ENCODE measurements around the gene OPCML.

OPCML gene

GRCh38 chr11:133536198-133536597 lies 3.9 kb upstream of the OPCML start:
- DNase-seq = no peak

DNA sequence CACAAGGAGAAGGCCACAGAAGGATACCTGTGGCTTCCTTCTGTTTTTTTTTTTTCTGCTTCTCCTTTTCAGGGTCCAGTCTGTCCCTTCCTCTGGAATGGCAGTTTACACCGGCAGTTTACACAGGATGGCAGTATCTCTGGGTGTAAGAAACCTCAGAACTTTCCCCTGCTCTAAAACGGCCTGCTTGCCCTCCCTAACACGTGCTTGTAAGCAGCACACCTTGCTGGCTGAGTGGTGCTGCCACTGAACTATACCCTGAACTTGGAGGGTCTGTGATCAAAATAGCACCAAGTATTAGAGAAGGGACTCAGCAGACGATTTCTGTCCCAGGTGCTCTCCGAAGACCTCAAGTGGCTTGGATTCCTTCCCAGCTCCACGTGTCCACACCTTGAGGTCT lies 904 bp upstream of the OPCML start:
- no peak for DNase-seq

- no peak for DNase-seq
Observed at GRCh38 chr11:133531458-133531857, 843 bp downstream of the OPCML start.

- no peak for DNase-seq
Observed at GRCh38 chr11:133530501-133530835, 1.8 kb downstream of the OPCML start.

- no peak for DNase-seq
Observed at GRCh38 chr11:133529807-133530500, 2.3 kb downstream of the OPCML start.

GRCh38 chr11:133526790-133527189 lies 5.5 kb downstream of the OPCML start:
- DNase-seq = no peak

DNA sequence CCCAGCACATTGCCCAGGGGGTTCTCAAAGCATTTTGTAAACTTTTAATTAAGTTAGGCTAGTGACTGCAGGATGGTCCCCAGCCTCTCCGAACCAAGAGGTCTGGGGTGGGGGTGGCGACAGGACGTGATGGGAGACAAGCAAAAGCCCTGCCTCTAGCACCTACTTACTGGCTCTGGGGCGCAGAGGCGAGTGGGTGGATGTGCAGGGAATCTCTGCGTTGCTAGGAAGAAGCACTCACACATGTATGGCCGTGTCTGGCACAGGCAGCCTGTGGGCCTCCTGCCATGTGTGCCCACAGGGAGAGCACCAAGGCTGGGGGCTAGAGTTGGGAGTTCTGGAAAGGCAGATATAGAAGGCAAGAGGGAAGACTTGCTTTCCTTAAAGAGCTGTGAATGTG lies 6.3 kb downstream of the OPCML start:
- DNase-seq = no peak

- DNase-seq = no peak
Observed at GRCh38 chr11:133524488-133524887, 7.8 kb downstream of the OPCML start.

DNA sequence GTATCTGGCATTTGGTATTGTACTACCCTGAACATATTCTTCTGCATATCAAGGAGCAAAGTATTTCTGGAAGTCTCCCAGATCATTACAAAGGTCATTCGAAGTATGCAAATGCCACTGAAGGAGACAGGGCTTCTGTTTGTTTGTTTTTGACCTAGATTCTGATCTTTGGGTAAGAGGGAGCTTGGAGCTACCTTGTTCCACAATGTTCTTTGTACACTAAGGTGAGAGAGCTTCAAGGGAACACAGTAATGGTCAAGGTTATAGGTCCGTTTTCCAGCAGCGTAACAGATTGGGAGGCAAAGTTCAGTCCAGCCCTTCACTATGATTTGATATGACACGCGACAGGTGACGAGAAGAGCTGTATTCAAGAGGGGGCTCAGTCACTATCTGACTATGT lies 10.0 kb downstream of the OPCML start:
- no peak for DNase-seq

DNA sequence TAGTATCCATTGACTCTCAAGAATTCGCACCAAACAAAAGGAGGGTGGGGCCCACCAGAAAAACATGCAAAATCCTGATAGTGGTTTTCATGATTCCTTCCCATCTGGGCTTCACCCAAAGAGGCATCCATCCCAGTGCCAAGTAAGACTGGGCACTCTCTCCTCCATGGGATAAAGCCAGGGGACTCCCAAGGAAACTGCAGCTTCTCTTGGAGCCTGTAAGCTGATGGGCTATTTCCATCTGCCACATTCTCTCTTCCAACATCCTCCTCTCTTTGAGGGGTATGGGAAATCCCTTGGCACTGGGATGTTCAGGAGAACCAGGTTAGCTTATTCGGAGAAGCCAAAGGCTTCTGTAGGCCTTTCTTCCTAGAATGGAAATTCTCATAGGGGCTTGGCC lies 10.8 kb downstream of the OPCML start:
- no peak for DNase-seq

DNA sequence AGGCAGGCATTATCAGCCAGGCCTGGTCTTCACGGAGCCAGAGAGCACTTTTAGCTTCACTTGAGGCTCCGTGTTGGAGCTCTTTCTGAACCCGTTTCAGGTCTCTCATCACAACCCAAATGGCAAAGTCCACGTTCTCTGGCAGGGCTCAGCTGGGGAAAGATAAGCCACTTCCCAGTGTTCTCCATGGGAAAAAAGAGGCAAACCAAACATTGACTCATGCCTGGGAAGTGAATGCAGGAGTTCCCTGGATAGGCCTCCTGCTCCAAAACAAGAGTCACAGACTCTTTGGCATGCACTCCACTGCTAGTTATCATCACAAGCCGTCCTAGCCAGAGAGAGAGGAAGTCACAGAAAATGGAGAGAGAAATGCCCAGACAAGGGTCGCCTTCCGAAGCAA lies 11.6 kb downstream of the OPCML start:
- no peak for DNase-seq

GRCh38 chr11:133519560-133519959 lies 12.7 kb downstream of the OPCML start:
- DNase-seq = no peak

- no peak for DNase-seq
Observed at GRCh38 chr11:133518702-133519264, 13.5 kb downstream of the OPCML start.

DNA sequence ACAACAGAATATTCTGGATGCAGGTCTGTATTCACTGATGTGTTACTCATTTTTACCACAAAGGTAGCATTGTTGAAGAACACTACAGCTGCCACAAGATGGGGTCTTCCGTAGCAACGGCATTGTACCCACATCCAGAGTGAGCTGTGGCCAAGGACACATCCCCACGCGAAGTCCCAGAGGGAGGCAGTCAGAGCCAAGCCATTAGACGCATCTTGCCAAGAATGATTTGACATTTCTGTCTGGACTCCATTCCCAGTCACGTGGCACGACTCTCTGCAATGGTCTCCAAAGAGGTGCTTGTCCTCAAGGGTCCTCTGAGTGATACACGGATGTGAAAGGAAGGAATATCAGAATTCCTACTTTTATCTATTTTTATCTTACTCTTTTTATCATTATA lies 15.5 kb downstream of the OPCML start:
- DNase-seq = no peak

- no peak for DNase-seq
Observed at GRCh38 chr11:133515107-133515506, 17.2 kb downstream of the OPCML start.

DNA sequence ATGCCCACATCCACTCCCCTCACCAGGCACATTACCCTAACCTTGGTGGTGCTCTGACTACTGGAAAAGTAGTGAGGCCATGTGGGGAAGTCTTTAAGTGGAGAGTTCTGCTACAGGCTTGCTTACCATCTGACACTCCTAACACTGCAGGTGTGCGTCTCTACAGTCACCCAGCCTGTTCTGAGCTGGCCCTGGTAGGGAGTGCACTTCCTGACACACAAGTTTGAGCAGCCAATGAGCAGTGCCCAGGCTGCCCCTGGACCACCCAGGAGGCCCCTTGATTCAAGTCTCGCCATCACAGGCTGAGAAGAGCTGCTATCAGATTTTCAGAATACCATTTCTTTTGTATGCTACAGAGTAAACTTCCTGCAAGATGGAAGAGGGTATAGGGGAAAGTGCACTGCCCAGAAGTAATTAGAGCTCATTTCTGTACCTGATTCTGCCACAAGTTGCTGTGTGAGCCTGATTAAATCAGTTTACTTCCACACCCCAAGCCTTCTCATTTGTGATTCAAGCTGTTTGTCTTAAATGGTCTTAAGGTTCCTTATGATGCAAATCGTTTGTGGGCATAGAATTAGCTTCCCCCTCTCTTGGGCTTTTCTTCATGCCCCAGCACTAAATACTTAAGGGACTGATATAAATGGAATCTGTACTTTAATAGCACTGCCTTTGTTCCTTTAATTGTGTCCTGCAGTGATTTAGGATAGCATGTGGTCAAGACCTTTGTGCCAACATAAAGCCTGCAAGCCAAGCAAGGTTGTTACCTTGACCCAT lies 22.2 kb downstream of the OPCML start:
- DNase-seq = no peak

- DNase-seq = no peak
Observed at GRCh38 chr11:133508468-133508867, 23.8 kb downstream of the OPCML start.

DNA sequence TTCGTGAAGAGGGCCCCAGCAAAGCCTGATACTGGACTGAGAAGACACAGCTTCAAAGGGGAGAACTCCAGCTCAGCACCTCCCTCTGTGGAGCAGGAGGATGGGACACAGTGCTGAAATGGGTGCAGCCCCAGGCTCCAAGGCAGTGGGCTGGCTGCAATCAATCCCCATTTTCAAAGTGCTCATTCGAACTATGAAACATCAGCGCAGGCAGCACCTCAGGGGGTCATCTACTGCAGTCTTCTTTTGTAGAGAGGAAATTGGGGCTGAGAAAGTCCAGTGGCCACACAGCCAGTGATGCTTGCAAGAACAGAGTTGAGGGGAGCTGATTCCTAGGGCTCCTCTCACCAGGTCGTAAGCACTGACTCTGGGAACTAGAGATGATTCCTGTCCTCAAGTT lies 25.1 kb downstream of the OPCML start:
- DNase-seq = no peak

DNA sequence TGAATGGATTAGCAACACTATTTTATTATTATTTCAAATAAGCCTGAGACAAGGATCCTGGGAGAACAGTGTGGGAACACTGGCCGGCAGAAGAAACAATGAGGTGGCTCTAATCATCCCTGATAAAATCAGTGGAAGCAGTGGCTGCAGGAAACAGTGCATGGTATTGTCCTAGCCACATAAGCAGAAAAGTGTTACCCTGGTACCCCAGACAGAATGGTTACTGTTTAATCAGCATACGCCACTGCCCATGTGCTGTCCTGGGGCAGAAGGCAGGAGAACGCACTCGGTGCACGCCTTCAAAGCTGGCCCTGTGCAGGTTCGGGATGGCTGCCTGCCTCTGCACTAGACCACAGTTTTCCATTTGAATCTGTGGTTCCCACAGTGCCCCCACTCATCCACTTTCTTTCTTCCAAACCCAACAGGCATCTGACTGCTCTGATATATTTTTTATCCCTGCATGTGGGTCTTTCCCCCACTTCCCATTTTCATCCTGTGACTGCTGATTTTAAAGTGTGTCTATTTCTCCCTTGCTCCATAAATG lies 25.7 kb downstream of the OPCML start:
- DNase-seq = no peak

DNA sequence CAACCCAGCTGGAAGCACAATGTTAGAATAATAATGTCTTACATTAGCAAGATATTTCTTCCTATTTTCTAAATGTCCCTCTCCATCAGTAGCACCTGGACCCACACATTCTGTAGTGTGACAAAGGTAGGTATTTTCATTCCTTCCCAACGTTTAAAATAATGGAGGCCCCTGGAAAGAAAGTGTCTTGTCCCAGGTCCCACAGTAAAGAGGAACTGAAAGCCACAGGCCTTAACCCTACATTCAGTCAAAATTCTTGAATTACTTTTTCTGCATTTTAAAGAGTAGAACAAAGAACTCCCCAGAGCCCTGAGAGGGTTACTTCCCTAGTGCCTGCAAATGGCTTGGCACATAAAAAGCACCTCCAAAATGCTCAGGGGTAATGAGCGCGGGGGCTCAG lies 26.3 kb downstream of the OPCML start:
- DNase-seq = no peak

DNA sequence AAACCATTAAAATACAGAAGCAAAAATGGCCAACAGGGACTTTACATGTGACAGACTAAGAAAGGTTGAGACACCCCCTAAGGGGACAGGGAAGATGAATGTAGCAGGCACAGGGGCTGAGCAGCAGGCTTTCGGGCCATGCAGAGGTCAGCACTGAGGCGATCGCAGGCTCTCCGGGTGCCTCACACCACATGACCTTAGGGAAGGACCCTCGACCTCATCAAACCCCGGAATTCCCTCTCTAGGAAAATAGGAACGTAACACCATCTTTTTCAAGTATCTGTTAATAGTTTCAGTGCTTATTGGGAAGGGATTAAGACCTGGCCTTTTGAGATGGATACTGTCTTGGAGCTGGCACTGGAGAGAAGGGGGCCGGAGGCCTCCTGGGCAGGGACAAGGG lies 27.4 kb downstream of the OPCML start:
- no peak for DNase-seq

DNA sequence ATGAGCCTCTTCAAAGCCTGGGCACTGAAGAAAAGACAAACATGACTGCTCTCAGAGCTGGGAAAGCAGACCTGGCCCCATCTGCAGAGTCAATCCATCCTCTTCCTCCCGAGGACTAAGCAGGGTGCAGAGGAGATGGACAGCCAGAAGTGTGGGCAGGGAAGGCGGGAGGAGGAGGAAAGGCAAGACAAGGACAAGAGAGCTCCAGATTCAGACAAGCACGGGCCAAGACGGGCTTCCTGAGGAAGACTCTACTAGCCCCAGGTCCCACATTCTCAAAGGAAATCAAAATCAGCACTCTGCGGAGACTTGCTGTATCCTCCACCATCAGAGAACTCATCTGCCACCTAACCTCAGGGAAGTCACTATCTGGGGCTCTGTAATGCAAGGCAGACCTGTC lies 28.5 kb downstream of the OPCML start:
- no peak for DNase-seq

- no peak for DNase-seq
Observed at GRCh38 chr11:133503236-133503635, 29.1 kb downstream of the OPCML start.

All from NCI-H1436 (cell line).